ENCODE results near the gene ITPRIPL2. TPM values are rescaled to one million over a fixed set of nuclear protein-coding genes. Genes with fewer than 3 reads are reported as not detected.

ITPRIPL2 gene
- total and polyA plus RNA-seq, 2 of the 13 experiments (the other 11 are each of a cell fraction or from before 2014, with no cell fraction given), result 5.9 to 12.6 TPM

DNA sequence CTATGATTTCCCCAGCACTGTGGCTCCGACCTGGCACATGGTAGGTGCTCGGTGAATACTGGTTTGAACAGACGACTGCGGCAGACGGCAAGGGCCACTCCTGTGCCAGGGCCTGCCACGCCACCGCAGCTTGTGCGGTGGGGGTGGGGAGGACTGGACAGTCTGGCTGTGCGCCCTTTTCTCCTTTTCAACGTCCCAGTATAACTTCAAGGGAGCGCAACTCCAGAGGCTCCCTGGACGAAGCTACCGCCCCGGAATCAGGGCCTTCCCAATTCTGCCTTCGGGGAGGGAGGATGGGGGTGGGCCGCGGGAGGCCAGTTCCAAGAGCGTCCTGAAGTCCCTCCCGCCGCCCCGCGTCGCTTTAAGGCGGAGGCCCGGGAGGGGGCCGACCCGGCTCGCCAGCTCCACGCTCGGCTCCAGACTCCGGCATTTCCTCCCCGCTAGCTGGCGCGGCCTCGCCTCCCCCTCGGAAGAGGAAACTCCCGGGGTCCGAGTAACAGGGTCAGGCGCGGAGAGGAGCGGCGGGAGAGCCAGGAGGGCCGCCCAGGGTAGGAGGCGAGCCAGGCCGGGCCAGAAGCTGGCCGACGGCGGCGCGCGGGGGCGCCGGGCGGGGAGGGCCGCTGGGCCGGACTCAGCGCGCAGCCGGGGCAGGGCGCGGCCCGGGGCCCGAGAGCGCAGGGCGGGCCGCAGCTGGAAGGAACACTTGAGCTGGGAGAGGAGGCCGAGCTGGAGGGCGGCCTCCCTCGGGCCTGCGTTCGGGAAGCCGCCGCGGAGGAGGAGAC, at the start of gene ITPRIPL2 (continued):
- TF ChIP-seq, protein P1, sequence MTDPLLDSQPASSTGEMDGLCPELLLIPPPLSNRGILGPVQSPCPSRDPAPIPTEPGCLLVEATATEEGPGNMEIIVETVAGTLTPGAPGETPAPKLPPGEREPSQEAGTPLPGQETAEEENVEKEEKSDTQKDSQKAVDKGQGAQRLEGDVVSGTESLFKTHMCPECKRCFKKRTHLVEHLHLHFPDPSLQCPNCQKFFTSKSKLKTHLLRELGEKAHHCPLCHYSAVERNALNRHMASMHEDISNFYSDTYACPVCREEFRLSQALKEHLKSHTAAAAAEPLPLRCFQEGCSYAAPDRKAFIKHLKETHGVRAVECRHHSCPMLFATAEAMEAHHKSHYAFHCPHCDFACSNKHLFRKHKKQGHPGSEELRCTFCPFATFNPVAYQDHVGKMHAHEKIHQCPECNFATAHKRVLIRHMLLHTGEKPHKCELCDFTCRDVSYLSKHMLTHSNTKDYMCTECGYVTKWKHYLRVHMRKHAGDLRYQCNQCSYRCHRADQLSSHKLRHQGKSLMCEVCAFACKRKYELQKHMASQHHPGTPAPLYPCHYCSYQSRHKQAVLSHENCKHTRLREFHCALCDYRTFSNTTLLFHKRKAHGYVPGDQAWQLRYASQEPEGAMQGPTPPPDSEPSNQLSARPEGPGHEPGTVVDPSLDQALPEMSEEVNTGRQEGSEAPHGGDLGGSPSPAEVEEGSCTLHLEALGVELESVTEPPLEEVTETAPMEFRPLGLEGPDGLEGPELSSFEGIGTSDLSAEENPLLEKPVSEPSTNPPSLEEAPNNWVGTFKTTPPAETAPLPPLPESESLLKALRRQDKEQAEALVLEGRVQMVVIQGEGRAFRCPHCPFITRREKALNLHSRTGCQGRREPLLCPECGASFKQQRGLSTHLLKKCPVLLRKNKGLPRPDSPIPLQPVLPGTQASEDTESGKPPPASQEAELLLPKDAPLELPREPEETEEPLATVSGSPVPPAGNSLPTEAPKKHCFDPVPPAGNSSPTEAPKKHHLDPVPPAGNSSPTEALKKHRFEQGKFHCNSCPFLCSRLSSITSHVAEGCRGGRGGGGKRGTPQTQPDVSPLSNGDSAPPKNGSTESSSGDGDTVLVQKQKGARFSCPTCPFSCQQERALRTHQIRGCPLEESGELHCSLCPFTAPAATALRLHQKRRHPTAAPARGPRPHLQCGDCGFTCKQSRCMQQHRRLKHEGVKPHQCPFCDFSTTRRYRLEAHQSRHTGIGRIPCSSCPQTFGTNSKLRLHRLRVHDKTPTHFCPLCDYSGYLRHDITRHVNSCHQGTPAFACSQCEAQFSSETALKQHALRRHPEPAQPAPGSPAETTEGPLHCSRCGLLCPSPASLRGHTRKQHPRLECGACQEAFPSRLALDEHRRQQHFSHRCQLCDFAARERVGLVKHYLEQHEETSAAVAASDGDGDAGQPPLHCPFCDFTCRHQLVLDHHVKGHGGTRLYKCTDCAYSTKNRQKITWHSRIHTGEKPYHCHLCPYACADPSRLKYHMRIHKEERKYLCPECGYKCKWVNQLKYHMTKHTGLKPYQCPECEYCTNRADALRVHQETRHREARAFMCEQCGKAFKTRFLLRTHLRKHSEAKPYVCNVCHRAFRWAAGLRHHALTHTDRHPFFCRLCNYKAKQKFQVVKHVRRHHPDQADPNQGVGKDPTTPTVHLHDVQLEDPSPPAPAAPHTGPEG (CRISPR knock-in tag; IDR thresholded peaks at IDR 0.05), result no peak
- no peak for TF ChIP-seq ZNF570 (CRISPR knock-in tag; IDR thresholded peaks at IDR 0.05; ENCODE audit: borderline replicate concordance)
- peak; percentile 91 for TF ChIP-seq PAX8 (CRISPR knock-in tag; IDR thresholded peaks at IDR 0.05; ENCODE audit: borderline replicate concordance)
- TF ChIP-seq, protein P2, sequence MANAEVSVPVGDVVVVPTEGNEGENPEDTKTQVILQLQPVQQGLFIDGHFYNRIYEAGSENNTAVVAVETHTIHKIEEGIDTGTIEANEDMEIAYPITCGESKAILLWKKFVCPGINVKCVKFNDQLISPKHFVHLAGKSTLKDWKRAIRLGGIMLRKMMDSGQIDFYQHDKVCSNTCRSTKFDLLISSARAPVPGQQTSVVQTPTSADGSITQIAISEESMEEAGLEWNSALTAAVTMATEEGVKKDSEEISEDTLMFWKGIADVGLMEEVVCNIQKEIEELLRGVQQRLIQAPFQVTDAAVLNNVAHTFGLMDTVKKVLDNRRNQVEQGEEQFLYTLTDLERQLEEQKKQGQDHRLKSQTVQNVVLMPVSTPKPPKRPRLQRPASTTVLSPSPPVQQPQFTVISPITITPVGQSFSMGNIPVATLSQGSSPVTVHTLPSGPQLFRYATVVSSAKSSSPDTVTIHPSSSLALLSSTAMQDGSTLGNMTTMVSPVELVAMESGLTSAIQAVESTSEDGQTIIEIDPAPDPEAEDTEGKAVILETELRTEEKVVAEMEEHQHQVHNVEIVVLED (CRISPR knock-in tag; IDR thresholded peaks at IDR 0.05; ENCODE audit: borderline replicate concordance), result peak; percentile 29; the same call in 1 of the 2 replicates
- TF ChIP-seq SSRP1 (CRISPR knock-in tag; IDR thresholded peaks at IDR 0.05), result no peak
- TF ChIP-seq, protein P3, sequence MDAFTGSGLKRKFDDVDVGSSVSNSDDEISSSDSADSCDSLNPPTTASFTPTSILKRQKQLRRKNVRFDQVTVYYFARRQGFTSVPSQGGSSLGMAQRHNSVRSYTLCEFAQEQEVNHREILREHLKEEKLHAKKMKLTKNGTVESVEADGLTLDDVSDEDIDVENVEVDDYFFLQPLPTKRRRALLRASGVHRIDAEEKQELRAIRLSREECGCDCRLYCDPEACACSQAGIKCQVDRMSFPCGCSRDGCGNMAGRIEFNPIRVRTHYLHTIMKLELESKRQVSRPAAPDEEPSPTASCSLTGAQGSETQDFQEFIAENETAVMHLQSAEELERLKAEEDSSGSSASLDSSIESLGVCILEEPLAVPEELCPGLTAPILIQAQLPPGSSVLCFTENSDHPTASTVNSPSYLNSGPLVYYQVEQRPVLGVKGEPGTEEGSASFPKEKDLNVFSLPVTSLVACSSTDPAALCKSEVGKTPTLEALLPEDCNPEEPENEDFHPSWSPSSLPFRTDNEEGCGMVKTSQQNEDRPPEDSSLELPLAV (CRISPR knock-in tag; conservative IDR thresholded peaks at IDR 0.05; ENCODE audit: low read depth), result no peak
- TF ChIP-seq ZNF235 (CRISPR knock-in tag; IDR thresholded peaks at IDR 0.05; ENCODE audit: borderline replicate concordance), result peak; percentile 67; the same call in 1 of the 2 replicates
- TF ChIP-seq, protein P4, sequence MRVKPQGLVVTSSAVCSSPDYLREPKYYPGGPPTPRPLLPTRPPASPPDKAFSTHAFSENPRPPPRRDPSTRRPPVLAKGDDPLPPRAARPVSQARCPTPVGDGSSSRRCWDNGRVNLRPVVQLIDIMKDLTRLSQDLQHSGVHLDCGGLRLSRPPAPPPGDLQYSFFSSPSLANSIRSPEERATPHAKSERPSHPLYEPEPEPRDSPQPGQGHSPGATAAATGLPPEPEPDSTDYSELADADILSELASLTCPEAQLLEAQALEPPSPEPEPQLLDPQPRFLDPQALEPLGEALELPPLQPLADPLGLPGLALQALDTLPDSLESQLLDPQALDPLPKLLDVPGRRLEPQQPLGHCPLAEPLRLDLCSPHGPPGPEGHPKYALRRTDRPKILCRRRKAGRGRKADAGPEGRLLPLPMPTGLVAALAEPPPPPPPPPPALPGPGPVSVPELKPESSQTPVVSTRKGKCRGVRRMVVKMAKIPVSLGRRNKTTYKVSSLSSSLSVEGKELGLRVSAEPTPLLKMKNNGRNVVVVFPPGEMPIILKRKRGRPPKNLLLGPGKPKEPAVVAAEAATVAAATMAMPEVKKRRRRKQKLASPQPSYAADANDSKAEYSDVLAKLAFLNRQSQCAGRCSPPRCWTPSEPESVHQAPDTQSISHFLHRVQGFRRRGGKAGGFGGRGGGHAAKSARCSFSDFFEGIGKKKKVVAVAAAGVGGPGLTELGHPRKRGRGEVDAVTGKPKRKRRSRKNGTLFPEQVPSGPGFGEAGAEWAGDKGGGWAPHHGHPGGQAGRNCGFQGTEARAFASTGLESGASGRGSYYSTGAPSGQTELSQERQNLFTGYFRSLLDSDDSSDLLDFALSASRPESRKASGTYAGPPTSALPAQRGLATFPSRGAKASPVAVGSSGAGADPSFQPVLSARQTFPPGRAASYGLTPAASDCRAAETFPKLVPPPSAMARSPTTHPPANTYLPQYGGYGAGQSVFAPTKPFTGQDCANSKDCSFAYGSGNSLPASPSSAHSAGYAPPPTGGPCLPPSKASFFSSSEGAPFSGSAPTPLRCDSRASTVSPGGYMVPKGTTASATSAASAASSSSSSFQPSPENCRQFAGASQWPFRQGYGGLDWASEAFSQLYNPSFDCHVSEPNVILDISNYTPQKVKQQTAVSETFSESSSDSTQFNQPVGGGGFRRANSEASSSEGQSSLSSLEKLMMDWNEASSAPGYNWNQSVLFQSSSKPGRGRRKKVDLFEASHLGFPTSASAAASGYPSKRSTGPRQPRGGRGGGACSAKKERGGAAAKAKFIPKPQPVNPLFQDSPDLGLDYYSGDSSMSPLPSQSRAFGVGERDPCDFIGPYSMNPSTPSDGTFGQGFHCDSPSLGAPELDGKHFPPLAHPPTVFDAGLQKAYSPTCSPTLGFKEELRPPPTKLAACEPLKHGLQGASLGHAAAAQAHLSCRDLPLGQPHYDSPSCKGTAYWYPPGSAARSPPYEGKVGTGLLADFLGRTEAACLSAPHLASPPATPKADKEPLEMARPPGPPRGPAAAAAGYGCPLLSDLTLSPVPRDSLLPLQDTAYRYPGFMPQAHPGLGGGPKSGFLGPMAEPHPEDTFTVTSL (CRISPR knock-in tag; IDR thresholded peaks at IDR 0.05; ENCODE audit: borderline replicate concordance), result no peak
- TF ChIP-seq ZNF678 (CRISPR knock-in tag; IDR thresholded peaks at IDR 0.05), result no peak; the same call in 1 of the 2 replicates
- no peak; the same call in 1 of the 2 replicates for TF ChIP-seq KDM4B (CRISPR knock-in tag; IDR thresholded peaks at IDR 0.05)
- TF ChIP-seq ZNF781 (CRISPR knock-in tag; IDR thresholded peaks at IDR 0.05; ENCODE audit: borderline replicate concordance, not compliant biosample characterization), result peak; percentile 66
- TF ChIP-seq DNMT1 (CRISPR knock-in tag; IDR thresholded peaks at IDR 0.05), result no peak; the same call in 1 of the 2 replicates
- TF ChIP-seq TBX3 (IDR thresholded peaks at IDR 0.05; ENCODE audit: borderline replicate concordance), result no peak

All from HepG2 (cell line).